ENCODE data around the gene C4orf50. TPM values are rescaled to one million over a fixed set of nuclear protein-coding genes. Genes with fewer than 3 reads are reported as not detected.
A peak's percentile ranks its signal among the peaks of the same experiment; 100 is the strongest.

The C4orf50 gene
- total and polyA plus RNA-seq, 5 donors from 2014 or later, result 0.05 to 3.5 (median 0.11) TPM; not detected in 2

- Mint-ChIP-seq H3K4me1 (no peaks in the 10 kb centered on the region), H3K27me3 (peaks cover 4% of the 10 kb centered on the region), H3K4me3 (no peak overlapping the region), H3K27ac (no peak overlapping the region), H3K9me3 (no peaks in the 10 kb centered on the region), H3K36me3 (no peaks in the 10 kb centered on the region)
- Histone ChIP-seq H3K27ac (ENCODE audit: insufficient read depth, low read length, poor library complexity, severe bottlenecking) (no peak overlapping the region), H3K36me3 (ENCODE audit: control insufficient read depth, insufficient read depth, low read length) (no peaks in the 10 kb centered on the region), H3K27me3 (ENCODE audit: control insufficient read depth, insufficient read depth, low read length) (no peaks in the 10 kb centered on the region), H3K4me1 (ENCODE audit: control insufficient read depth, insufficient read depth, low read length, poor library complexity, severe bottlenecking) (no peaks in the 10 kb centered on the region), H3K4me3 (ENCODE audit: low read depth, low read length) (no peak overlapping the region), H3K9me3 (ENCODE audit: control insufficient read depth in 2 of 2, low read length in 2 of 2) (no peaks in the 10 kb centered on the region)
- no peak for ATAC-seq (ENCODE audit: low read depth in 2 of 2)
- no peak for DNase-seq
Observed at GRCh38 chr4:5930456-5930855, 87.8 kb downstream of the C4orf50 start.

DNA sequence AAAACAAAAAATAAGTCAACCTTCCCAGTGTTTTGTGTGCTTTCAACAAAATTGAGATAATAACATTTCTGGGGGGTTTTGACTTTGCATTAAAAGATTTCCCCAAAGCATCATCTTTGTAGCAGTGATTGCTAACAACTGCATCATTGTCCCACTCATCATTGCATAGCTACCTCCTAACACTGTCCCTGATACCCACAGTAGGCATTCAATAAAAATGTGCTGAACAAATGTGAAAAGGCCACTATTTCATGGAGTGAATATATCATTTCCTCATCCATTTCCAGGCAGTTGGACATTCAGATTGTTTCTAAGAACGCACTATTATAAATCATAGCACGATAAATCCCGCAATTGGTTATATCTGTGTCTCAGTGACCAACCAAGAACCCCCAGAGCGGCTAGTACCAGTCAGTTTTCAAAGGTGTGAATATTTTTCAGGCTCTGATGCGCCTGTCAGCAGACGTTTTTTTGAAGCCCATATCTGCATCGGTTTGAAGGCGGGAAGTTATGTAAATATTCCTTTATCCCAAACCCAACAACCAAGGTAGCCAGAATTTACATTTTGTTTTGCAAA, 89.3 kb downstream of the C4orf50 start:
- Histone ChIP-seq H3K9me3 (ENCODE audit: control insufficient read depth in 2 of 2, low read length in 2 of 2) (no peaks in the 10 kb centered on the region), H3K36me3 (ENCODE audit: control insufficient read depth, insufficient read depth, low read length) (no peaks in the 10 kb centered on the region), H3K4me3 (ENCODE audit: low read depth, low read length) (no peak overlapping the region), H3K27me3 (ENCODE audit: control insufficient read depth, insufficient read depth, low read length) (no peaks in the 10 kb centered on the region), H3K27ac (ENCODE audit: insufficient read depth, low read length, poor library complexity, severe bottlenecking) (no peak overlapping the region), H3K4me1 (ENCODE audit: control insufficient read depth, insufficient read depth, low read length, poor library complexity, severe bottlenecking) (no peaks in the 10 kb centered on the region)
- Mint-ChIP-seq H3K27me3 (peaks cover 4% of the 10 kb centered on the region), H3K4me1 (no peaks in the 10 kb centered on the region), H3K36me3 (no peaks in the 10 kb centered on the region), H3K9me3 (no peaks in the 10 kb centered on the region), H3K4me3 (no peak overlapping the region), H3K27ac (no peak overlapping the region)
- no peak for ATAC-seq (ENCODE audit: low read depth in 2 of 2)
- DNase-seq, result no peak

DNA sequence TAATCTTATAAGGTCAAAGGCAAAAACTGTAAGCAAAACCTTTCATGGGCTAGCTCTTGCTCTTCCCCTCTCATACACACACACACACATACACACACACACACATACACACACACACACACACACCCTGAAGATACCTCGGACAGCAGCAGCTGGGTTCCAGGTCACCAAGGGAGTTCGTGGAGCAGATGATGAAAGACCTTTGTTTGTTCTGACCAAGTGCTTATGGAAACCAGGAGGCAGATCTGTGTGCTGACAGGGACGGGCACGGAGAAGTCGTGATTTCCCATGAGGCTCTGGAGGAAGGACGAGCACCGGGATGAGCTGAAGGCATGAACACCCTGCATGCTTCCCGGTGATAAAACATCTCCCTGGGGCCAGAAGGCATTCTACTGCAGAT, 90.0 kb downstream of the C4orf50 start:
- Histone ChIP-seq H3K27ac (ENCODE audit: insufficient read depth, low read length, poor library complexity, severe bottlenecking) (no peak overlapping the region), H3K27me3 (ENCODE audit: control insufficient read depth, insufficient read depth, low read length) (no peaks in the 10 kb centered on the region), H3K4me3 (ENCODE audit: low read depth, low read length) (no peak overlapping the region), H3K9me3 (ENCODE audit: control insufficient read depth in 2 of 2, low read length in 2 of 2) (no peaks in the 10 kb centered on the region), H3K36me3 (ENCODE audit: control insufficient read depth, insufficient read depth, low read length) (no peaks in the 10 kb centered on the region), H3K4me1 (ENCODE audit: control insufficient read depth, insufficient read depth, low read length, poor library complexity, severe bottlenecking) (no peaks in the 10 kb centered on the region)
- H3K27ac Mint-ChIP-seq, result no peak overlapping the region
- H3K4me1 Mint-ChIP-seq, result no peaks in the 10 kb centered on the region
- no peaks in the 10 kb centered on the region for H3K36me3 Mint-ChIP-seq
- DNase-seq, result no peak
- no peak for ATAC-seq (ENCODE audit: low read depth in 2 of 2)
- no peak overlapping the region for H3K4me3 Mint-ChIP-seq
- H3K9me3 Mint-ChIP-seq, result no peaks in the 10 kb centered on the region
- peaks cover 4% of the 10 kb centered on the region for H3K27me3 Mint-ChIP-seq

DNA sequence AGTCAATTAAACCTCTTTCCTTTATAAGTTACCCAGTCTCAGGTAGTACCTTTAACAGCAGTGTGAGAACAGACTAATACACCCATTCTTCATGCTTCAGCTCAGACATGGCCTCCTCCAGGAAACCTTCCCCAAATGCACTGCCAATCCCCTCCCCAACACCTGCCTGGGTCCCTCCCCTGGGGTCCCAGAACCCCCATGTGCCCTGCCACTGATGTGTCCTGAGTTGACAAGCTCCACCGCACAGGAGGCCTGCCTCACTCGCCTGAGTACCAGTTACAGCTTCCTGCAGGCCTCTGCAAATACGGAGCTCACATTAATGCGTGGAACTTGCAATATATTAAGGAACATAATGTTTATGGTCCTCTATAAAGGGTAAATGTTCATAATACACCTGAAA, 90.5 kb downstream of the C4orf50 start:
- Histone ChIP-seq H3K9me3 (ENCODE audit: control insufficient read depth in 2 of 2, low read length in 2 of 2) (no peaks in the 10 kb centered on the region), H3K27me3 (ENCODE audit: control insufficient read depth, insufficient read depth, low read length) (no peaks in the 10 kb centered on the region), H3K36me3 (ENCODE audit: control insufficient read depth, insufficient read depth, low read length) (no peaks in the 10 kb centered on the region), H3K4me1 (ENCODE audit: control insufficient read depth, insufficient read depth, low read length, poor library complexity, severe bottlenecking) (no peaks in the 10 kb centered on the region), H3K27ac (ENCODE audit: insufficient read depth, low read length, poor library complexity, severe bottlenecking) (no peak overlapping the region), H3K4me3 (ENCODE audit: low read depth, low read length) (no peak overlapping the region)
- H3K9me3 Mint-ChIP-seq, result peaks cover 0 to 2% (median 0%) of the 10 kb centered on the region in 7 donors
- H3K36me3 Mint-ChIP-seq, result no peaks in the 10 kb centered on the region
- peaks cover 7% of the 10 kb centered on the region for H3K27me3 Mint-ChIP-seq
- no peaks in the 10 kb centered on the region for H3K4me1 Mint-ChIP-seq
- DNase-seq, result no peak
- no peak for ATAC-seq (ENCODE audit: low read depth in 2 of 2)
- H3K27ac Mint-ChIP-seq, result peak overlapping the region in 1 of 3 donors; percentile 11
- no peak overlapping the region for H3K4me3 Mint-ChIP-seq

DNA sequence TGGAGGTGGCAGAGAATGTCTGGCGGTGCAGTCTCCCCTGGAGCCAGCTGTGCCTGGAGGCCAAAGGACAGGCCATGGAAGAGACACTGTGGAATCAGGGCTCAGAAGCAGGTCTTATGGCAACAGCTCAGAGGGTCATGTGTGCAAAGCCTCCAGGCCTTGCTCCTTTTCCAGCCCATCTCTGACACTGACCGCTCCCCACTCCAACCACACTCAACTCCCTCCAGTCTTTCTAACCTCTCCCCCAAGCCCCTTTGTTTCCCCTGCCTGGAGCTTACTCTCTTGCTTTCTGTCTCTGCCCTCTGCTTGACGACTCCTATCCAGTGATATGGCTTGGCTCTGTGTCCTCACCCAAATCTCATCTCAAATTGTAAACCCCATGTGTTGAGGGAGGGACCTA, 91.1 kb downstream of the C4orf50 start:
- no peaks in the 10 kb centered on the region for H3K36me3 Mint-ChIP-seq
- H3K36me3 ChIP-seq (ENCODE audit: control insufficient read depth, insufficient read depth, low read length), result no peaks in the 10 kb centered on the region
- DNase-seq, result no peak
- no peaks in the 10 kb centered on the region for H3K9me3 ChIP-seq (ENCODE audit: control insufficient read depth in 2 of 2, low read length in 2 of 2)
- peak overlapping the region in 1 of 3 donors; percentile 11 for H3K27ac Mint-ChIP-seq
- H3K4me3 ChIP-seq (ENCODE audit: low read depth, low read length), result no peak overlapping the region
- H3K27me3 Mint-ChIP-seq, result peaks cover 9% of the 10 kb centered on the region
- ATAC-seq (ENCODE audit: low read depth in 2 of 2), result no peak
- peaks cover 0 to 2% (median 0%) of the 10 kb centered on the region in 7 donors for H3K9me3 Mint-ChIP-seq
- H3K27ac ChIP-seq (ENCODE audit: insufficient read depth, low read length, poor library complexity, severe bottlenecking), result no peak overlapping the region
- no peak overlapping the region for H3K4me3 Mint-ChIP-seq
- no peaks in the 10 kb centered on the region for H3K27me3 ChIP-seq (ENCODE audit: control insufficient read depth, insufficient read depth, low read length)
- no peaks in the 10 kb centered on the region for H3K4me1 ChIP-seq (ENCODE audit: control insufficient read depth, insufficient read depth, low read length, poor library complexity, severe bottlenecking)
- H3K4me1 Mint-ChIP-seq, result no peaks in the 10 kb centered on the region

- Mint-ChIP-seq H3K4me3 (no peak overlapping the region), H3K36me3 (no peaks in the 10 kb centered on the region), H3K27me3 (peaks cover 12% of the 10 kb centered on the region), H3K27ac (no peak overlapping the region), H3K9me3 (peaks cover 0 to 2% (median 0%) of the 10 kb centered on the region in 7 donors), H3K4me1 (no peaks in the 10 kb centered on the region)
- no peak overlapping the region for H3K4me3 ChIP-seq (ENCODE audit: low read depth, low read length)
- H3K36me3 ChIP-seq (ENCODE audit: control insufficient read depth, insufficient read depth, low read length), result no peaks in the 10 kb centered on the region
- ATAC-seq (ENCODE audit: low read depth in 2 of 2) (no peak), DNase-seq (no peak)
- no peaks in the 10 kb centered on the region for H3K4me1 ChIP-seq (ENCODE audit: control insufficient read depth, insufficient read depth, low read length, poor library complexity, severe bottlenecking)
- no peaks in the 10 kb centered on the region for H3K9me3 ChIP-seq (ENCODE audit: control insufficient read depth in 2 of 2, low read length in 2 of 2)
- H3K27me3 ChIP-seq (ENCODE audit: control insufficient read depth, insufficient read depth, low read length), result no peaks in the 10 kb centered on the region
- H3K27ac ChIP-seq (ENCODE audit: insufficient read depth, low read length, poor library complexity, severe bottlenecking), result no peak overlapping the region
Observed at GRCh38 chr4:5926598-5926997, 91.6 kb downstream of the C4orf50 start.

DNA sequence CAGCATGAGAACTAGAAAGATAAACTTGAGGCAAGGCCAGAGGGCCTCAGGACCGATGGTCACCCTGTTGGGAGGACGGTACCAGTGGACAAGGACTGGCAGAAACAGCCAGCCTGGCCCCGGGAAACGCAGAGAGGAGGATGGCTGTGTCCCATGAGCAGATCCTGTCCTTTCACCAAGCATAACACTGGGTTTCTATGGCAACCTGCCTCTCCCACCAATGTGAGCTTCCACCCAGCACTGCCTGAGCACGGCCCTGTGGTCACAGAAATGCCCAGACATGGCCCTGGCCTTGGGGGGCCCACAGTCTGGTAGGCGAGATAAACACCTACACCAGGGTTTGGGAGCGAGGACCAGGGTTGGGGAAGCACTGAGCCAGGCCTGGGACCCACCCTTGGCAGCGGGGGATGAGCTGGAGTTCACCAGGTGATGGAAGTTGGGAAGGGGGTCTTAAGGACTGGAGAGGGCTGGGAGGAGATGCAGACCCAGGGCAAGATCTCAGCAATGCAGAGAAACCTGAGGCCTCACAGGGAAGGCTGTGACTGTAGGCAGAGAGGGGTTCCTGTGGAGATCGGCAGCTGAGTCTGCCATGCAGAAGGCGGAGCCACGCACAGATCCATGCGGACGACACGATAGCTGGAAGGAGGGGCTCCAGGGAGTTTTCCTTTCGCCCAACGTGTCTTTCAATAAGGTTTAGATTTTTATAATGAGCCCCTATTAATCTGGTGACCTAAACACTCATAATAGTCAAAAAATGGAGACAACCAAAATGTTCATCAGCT, 92.6 kb downstream of the C4orf50 start:
- Histone ChIP-seq H3K9me3 (ENCODE audit: control insufficient read depth in 2 of 2, low read length in 2 of 2) (no peaks in the 10 kb centered on the region), H3K36me3 (ENCODE audit: control insufficient read depth, insufficient read depth, low read length) (no peaks in the 10 kb centered on the region), H3K4me1 (ENCODE audit: control insufficient read depth, insufficient read depth, low read length, poor library complexity, severe bottlenecking) (no peaks in the 10 kb centered on the region), H3K4me3 (ENCODE audit: low read depth, low read length) (no peak overlapping the region), H3K27ac (ENCODE audit: insufficient read depth, low read length, poor library complexity, severe bottlenecking) (no peak overlapping the region), H3K27me3 (ENCODE audit: control insufficient read depth, insufficient read depth, low read length) (no peaks in the 10 kb centered on the region)
- no peak overlapping the region for H3K4me3 Mint-ChIP-seq
- peaks cover 11% of the 10 kb centered on the region for H3K27me3 Mint-ChIP-seq
- H3K4me1 Mint-ChIP-seq, result no peaks in the 10 kb centered on the region
- ATAC-seq (ENCODE audit: low read depth in 2 of 2) (no peak), DNase-seq (no peak)
- no peaks in the 10 kb centered on the region for H3K36me3 Mint-ChIP-seq
- H3K9me3 Mint-ChIP-seq, result peaks cover 0 to 2% (median 0%) of the 10 kb centered on the region in 7 donors
- no peak overlapping the region for H3K27ac Mint-ChIP-seq
